ENCODE results near the gene TNKS2.
"Not testable (repeated sequence)": the region's sequence is repeated elsewhere in the genome, so short reads cannot be mapped to it uniquely, and the experiment has no call there.

TNKS2 gene

DNA sequence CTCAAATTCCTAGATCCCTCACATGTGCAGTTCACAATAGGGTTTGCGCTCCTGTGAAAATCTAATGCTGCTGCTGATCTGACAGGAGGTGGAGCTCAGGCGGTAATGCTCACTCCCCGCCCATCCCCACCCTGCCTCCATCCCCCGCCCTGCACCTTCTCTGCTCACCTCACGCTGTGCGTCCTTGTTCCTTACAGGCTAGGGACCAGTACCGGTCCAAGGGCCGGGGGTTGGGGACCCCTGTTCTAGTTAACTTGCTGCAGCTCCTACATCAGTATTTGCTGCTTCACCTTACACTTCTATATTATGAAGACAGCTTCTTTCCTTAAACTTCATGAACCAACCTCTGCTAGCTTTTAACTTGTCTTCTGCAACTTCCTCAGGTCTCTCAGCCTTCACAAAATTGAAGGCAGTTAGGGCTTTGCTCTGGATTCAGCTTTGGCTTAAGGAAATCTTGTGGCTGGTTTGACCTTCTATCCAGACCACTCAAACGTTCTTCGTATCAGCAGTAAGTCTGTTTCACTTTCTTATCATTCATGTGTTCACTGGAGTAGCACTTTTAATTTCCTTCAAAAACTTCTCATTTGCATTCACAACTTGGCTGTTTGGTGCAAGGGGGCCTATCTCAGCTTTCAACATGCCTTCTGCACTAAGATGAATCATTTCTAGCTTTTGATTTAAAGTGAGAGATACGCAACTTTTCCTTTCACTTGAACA is 1.7 kb upstream of the TNKS2 start:
- peak; percentile 32 for DNase-seq (ENCODE audit: low spot score)

DNA sequence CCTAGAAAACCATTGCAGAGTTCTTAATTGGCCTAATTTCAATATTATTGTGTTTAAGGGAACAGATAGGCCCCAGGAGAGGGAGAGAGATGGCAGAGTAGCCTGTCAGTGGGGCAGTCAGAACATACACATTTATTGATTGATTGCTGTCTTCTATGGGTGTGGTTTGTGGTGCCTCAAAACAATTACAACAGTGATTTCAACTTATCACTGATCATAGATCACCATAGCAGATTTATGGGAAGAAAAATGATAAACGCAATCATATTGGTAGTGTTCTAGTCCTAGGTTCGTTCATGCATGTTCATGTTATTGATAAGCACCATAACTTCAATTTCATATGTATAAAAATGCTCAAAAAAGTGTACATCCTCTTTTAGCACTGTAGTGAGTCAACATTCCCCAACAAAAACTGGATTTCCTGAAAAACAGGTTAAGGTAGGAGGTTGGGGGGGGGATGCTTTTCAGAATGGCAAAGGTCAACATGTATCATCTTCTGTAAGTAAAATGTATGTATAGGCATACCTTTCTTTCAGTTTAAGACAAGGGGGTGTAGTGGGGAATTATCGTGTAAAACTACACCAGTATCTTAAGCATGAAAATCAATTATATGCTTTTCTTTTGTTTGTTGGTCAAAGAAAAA is 1.1 kb upstream of the TNKS2 start:
- DNase-seq (ENCODE audit: low spot score): peak; percentile 12

- peak; percentile 75 for DNase-seq (ENCODE audit: low spot score)
These were observed 704 bp downstream of the TNKS2 start for GRCh38 chr10:91798649-91799611.

DNA sequence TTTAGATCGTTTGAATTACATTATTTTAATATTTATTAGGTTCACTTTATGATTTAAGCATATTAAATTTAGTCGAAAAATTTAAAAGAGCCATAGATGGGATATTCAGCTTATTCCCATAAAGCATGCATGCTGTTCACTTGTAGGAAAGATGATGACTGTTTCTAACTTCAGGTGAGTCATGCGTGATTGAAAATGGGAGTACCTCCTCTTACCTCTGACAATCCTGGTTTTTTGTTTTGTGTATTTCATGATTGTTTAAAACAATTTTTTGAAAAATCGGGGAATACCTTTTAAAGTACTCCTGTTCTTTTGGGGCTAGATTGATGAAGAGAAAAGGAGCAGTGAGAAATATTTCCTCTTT is 1.4 kb downstream of the TNKS2 start:
- DNase-seq (ENCODE audit: low spot score): no peak

DNA sequence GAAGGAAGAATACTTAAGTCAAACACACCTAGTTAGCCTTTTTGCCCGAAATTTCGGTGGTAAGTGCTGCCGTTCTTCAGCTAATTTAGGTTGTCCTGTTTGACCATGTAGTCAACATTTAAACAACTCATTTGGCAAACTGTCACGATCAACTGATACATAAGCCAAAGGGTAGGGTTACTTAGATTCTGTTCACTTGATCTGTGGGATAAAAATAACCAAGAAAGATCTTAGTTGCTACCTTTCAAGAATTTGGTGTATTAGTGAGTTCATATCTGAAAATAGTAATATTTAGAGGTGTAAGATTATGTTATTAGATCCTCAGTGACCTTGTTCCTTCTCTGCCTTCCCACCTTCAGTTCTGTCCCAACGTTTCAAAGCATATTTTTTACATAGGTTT is 2.0 kb downstream of the TNKS2 start:
- no peak for DNase-seq (ENCODE audit: low spot score)

- no peak for DNase-seq (ENCODE audit: low spot score)
These were observed 2.5 kb downstream of the TNKS2 start for GRCh38 chr10:91800756-91801155.

DNA sequence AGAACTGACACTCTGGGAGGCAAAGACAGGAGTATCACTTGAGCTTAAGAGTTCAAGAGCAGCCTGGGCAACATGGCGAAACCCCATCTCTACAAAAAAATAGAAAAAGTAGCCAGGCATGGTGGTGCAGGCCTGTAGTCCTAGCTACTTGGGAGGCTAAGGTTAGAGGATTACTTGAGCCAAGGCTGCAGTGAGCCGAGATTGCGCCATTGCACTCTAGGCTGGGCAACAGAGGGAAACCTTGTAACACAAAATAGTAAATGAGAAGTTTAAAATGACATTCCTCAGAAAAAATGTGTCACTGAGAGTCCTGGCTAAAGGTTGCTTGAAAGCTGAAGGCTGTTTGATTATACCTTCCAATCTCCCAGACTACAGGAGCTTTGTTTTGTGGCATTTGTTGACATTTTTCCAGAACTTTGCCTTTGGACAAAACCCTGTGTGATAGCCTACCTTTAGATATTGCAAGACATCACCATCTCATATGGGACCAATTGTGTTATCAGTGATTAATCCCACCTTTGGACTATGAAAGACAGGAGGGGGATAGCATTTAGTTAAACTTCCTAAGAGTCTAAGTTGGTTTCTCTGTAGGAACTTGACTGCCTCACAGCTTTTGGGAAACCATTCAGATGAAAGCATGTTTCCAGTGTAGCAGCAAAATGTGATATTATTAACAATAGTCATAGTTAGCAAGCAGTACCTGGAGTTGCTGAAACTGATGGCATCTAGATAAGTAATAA is 5.3 kb downstream of the TNKS2 start:
- DNase-seq (ENCODE audit: low spot score): no peak

DNA sequence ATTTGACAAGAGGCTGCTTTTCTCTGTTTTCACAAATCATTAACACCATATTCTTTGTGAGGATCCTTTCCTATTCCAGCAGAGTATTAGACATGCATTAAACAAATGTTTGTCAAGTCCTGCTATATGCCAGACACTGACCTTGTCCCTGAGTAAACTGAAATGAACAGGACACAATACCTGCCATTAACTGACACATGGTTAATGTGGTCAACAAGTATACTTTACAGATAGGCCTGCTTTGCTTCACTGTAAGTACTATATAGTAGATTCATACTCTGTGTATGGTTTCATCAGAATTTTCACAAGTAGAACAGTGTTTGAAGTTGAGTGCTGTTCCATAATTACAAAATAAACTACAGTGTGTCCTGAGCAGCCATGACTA is 5.9 kb downstream of the TNKS2 start:
- no peak for DNase-seq (ENCODE audit: low spot score)

DNA sequence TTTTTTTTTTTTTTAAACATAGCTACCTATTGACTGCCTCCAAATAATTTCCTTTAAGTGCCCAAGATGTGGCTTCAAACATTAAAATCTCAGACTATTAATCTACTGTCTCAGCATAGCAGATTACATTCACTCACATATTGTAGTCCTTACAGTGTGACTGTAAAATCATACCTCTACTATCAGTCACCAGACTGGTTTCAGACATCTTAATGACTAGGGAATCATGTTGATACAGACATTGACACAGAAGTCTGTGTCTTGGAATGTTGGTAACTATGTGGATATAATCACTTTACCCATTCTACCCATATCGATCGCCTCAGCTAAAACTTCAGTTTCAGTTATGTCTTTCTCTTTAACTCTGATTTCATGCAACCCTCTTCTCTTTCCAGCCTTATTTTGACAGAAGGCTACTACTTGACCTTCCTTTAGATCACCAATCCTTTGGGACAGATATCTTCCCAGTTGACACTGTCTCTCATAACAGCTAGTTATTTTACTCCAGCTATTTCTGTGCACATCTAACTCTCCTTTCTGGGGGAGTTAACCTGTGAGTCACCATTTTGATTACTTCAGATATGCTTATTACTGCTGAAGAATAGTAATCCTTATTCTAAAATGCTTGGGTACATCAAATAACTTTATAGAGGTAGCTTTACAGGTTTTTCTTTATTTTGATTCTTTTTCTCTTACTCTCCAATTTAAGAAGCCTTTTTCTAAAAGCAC is 7.0 kb downstream of the TNKS2 start:
- no peak for DNase-seq (ENCODE audit: low spot score)

- DNase-seq (ENCODE audit: low spot score): not testable (repeated sequence)
These were observed 9.0 kb downstream of the TNKS2 start for GRCh38 chr10:91807264-91807663.

DNA sequence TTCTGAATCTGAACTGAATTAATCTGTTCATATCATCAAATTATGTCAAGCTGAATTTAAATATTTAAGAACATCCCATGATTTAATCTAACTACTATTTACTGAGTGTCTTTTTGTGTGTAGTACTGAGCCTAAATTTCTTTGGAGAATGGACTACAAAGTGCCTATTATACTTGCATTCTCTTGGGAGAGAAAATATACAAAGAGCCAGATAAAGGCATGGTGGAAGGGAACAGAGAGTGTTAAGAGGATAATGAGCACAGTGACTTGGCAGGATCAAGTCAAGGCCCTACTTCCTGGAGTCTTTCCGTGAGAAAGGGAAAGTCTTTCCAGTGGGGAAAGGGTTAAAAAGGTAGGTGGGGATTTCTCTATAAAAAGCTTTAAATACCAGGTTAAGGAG is 15.0 kb downstream of the TNKS2 start:
- DNase-seq (ENCODE audit: low spot score): no peak

- DNase-seq (ENCODE audit: low spot score): no peak
These were observed 18.8 kb downstream of the TNKS2 start for GRCh38 chr10:91816981-91817380.

DNA sequence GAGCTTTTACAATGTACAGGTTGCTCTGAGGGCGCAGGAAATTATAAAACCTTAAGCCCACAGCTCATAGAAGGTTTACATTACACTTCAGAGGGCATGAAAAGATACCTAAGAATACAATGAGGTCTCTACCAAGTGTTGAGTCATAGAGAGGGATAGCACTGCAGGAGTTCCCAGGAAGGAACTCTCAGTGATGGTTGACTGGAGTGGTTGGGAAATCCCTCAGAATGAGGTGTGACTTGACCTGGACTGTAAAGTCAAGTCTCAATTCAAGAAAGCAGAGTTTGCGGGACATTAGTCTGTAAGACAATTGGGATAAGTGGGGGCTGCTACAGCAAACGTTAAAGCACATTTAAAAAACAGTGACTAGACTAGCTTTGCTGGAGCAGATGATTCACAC is 21.9 kb downstream of the TNKS2 start:
- no peak for DNase-seq (ENCODE audit: low spot score)

DNA sequence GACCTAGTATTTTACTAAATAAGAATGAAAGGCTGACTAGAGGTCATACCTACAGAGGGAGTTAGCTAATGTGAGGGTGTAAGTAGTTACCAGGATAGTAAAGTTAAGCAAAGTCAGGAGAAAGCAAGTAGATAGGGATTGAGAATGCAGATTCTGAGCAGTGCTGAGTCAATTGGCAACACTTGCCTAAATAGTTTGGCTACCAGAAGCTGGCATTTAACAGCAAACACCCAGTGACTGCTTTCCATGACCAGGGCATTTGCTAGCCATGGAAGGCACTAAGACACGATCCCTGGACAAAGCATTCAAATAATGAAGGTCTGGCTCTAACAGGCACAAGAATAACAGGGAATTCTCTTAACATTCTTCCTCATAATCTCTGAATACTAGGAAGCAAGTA is 25.9 kb downstream of the TNKS2 start:
- DNase-seq (ENCODE audit: low spot score): no peak

DNA sequence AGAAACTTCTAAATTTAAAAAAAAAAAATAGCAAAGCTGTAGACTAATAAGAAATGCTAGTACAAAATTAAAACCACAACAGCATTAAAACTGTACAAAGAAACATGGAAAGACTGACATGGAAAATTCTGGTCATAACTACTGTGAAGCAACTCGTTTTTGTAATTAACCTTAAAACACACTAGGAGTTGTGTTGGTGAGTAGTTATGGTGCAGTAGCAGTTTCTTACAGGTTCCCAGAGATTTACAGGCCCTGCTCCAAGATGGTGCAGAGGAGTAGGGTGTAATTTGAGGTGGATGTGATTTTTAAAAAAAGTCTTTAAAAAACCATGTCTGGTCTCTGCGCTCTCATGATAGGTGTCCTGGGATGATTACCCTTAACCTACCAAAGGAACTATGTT is 31.0 kb downstream of the TNKS2 start:
- no peak for DNase-seq (ENCODE audit: low spot score)

DNA sequence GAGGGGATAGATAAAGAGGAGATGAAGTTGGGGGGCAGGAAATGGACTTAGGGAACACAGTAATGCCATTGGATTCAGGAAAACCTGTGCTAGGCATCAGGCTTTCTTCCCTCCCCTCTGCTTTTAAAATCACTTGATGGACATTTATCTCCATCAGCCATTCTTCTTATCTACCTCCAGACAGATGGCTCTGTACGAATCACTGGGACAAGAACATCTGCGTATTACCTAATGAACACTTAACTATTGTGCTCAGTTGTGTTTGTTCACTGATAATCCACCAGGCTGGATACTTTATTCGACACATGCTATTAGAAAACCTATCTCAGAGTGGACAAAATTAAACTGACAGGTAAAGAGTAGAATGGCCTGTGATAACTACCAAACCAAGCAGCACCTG is 40.0 kb downstream of the TNKS2 start:
- no peak for DNase-seq (ENCODE audit: low spot score)

- no peak for DNase-seq (ENCODE audit: low spot score)
These were observed 44.9 kb downstream of the TNKS2 start for GRCh38 chr10:91843083-91843482.

DNA sequence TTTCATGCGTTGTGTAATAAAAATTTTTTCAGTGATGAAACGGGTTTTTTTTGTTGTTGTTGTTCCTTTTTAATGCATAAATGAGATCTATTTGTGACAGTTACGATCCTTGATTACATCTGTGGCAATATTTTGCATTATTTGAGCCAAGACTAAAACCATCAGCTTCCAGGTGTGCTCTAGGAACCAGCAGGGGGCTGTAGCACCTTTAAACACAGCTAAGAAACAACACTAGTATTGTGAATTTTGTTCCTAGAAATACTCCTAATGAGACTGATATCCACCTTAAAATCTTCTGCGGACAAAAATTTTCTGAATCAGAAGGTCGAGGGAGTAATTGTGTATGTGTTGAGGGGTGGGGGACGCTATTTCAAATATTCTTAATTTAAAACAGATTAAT is 58.4 kb downstream of the TNKS2 start:
- no peak for DNase-seq (ENCODE audit: low spot score)

- DNase-seq (ENCODE audit: low spot score): no peak
These were observed 62.7 kb downstream of the TNKS2 start for GRCh38 chr10:91860885-91861284.

GRCh38 chr10:91864099-91864498 is 65.9 kb downstream of the TNKS2 start:
- DNase-seq (ENCODE audit: low spot score): no peak

DNA sequence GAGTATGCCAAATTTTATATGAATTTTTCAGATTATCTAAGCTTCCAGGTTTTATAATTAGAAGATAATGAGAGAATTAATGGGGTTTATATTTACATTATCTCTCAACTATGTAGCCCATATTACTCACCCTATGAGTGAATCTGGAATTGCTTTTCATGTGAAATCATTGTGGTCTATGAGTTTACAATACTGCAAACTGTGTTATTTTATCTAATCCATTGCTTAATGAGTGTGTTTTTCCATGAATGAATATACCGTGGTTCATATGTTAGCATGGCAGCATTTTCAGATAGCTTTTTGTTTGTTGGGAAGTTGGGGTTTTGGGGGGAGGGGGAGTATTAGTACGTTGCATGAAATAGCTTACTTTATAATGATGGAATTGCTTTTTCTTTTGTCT is 66.5 kb downstream of the TNKS2 start:
- no peak for DNase-seq (ENCODE audit: low spot score)

Data from pons (tissue), 1 donor.